ENCODE data around the gene CENPA.

- TF ChIP-seq CTCF (IDR thresholded peaks at IDR 0.05) (no peak), TCF7L2 (IDR thresholded peaks at IDR 0.05; ENCODE audit: low read depth, low read length) (no peak)
Observed at GRCh38 chr2:26782876-26783704, 2.8 kb upstream of the CENPA start.
